Uterus (tissue), 2 donors: ENCODE results near the gene SLC39A11.

ENCODE experiments used
- POLR2A ChIP-seq, 2 donors: fragments of 450-650 bp; IDR thresholded peaks; one replicate each; pipeline ENCODE4 v1.6.1; 2016; ENCODE audit warnings: antibody characterized with exemption in 2 of 2, mild to moderate bottlenecking in 1 of 2, moderate library complexity in 1 of 2
- TF ChIP-seq, protein P1 (sequence below), 4 experiments: fragments of 200-600 bp in 2 of 4; fragments of 450-650 bp in 2 of 4; sonication (generic) in 2 of 4; IDR thresholded peaks; one replicate each; pipeline ENCODE4 v1.5.1; 2016 to 2019; ENCODE audit warnings: antibody characterized with exemption in 4 of 4, mild to moderate bottlenecking in 2 of 4, moderate library complexity in 1 of 4

DNA sequence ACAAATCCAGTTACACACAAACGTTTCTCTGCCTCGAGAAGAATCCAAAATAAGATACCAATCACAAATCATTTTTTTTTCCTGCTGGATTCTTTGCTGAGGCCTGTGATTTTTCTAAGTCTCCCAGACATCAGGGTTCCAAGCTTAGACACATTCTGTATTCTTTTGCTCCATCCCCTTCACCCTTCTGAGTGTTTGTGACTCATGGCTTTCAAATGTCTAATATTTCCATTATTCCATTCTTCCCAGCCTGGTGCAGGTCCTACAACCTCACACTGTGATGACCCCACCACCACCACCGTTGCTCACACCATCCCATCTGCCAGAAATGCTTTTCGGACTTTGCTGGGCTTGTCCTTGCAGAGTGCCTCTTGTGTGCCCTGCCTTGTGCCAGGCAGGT lies 491.6 kb downstream of the SLC39A11 start:
- TF ChIP-seq, protein P1, sequence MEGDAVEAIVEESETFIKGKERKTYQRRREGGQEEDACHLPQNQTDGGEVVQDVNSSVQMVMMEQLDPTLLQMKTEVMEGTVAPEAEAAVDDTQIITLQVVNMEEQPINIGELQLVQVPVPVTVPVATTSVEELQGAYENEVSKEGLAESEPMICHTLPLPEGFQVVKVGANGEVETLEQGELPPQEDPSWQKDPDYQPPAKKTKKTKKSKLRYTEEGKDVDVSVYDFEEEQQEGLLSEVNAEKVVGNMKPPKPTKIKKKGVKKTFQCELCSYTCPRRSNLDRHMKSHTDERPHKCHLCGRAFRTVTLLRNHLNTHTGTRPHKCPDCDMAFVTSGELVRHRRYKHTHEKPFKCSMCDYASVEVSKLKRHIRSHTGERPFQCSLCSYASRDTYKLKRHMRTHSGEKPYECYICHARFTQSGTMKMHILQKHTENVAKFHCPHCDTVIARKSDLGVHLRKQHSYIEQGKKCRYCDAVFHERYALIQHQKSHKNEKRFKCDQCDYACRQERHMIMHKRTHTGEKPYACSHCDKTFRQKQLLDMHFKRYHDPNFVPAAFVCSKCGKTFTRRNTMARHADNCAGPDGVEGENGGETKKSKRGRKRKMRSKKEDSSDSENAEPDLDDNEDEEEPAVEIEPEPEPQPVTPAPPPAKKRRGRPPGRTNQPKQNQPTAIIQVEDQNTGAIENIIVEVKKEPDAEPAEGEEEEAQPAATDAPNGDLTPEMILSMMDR (IDR thresholded peaks at IDR 0.05), result no peak
- TF ChIP-seq POLR2A (IDR thresholded peaks at IDR 0.05), result no peak
